Fibroblast of lung (primary cell): Measurements from ENCODE around the gene CTNNBIP1. TPM values are rescaled to one million over a fixed set of nuclear protein-coding genes. Genes with fewer than 3 reads are reported as not detected.
A peak's percentile ranks its signal among the peaks of the same experiment; 100 is the strongest.

Experiments used
- DNase-seq, 2 donors: peaks; one replicate each; pipeline versions ENCODE4 v3.0.0 to v3.0.0-alpha.2; 2010; ENCODE audit warnings: low read depth in 2 of 2
- H2AFZ ChIP-seq: 2 replicates; pipeline ENCODE4 v1.5.1; 2012; ENCODE audit warnings: low read length, control low read depth, inconsistent platforms
- H3K27ac ChIP-seq: 2 replicates; pipeline ENCODE4 v1.5.1; 2011; ENCODE audit warnings: low read length, control low read depth; ENCODE audit not compliant: insufficient read depth
- H3K27me3 ChIP-seq: 2 replicates; pipeline ENCODE4 v1.5.1; 2011; ENCODE audit warnings: mild to moderate bottlenecking, low read length; ENCODE audit not compliant: control insufficient read depth, insufficient read depth
- H3K36me3 ChIP-seq: 2 replicates; pipeline ENCODE4 v1.5.1; 2011; ENCODE audit warnings: low read length; ENCODE audit not compliant: control insufficient read depth, insufficient read depth
- H3K4me1 ChIP-seq: 2 replicates; pipeline ENCODE4 v1.5.1; 2011; ENCODE audit warnings: low read length; ENCODE audit not compliant: control insufficient read depth, insufficient read depth; ENCODE audit errors: extremely low read depth
- H3K4me2 ChIP-seq: 2 replicates; pipeline ENCODE4 v1.5.1; 2011; ENCODE audit warnings: low read length, control low read depth; ENCODE audit not compliant: insufficient read depth; ENCODE audit errors: extremely low read depth
- H3K4me3 ChIP-seq, 4 experiments: fragments of 200-600 bp in 1 of 4; sonication (generic) in 1 of 4; replicated peaks in 1 of 4; 2 replicates each; pipeline ENCODE4 v1.5.1; 2011 to 2016; ENCODE audit warnings: low read length in 4 of 4, low read depth in 3 of 4, mild to moderate bottlenecking in 3 of 4, control low read depth in 2 of 4, inconsistent platforms in 1 of 4, mixed read lengths in 1 of 4; ENCODE audit not compliant: insufficient read depth in 1 of 4; ENCODE audit errors: control extremely low read depth in 1 of 4
- H3K79me2 ChIP-seq: 2 replicates; pipeline ENCODE4 v1.5.1; 2012; ENCODE audit warnings: mild to moderate bottlenecking, low read length, inconsistent platforms; ENCODE audit not compliant: control insufficient read depth, insufficient read depth
- H3K9ac ChIP-seq: 2 replicates; pipeline ENCODE4 v1.5.1; 2011; ENCODE audit warnings: mild to moderate bottlenecking, low read length, control low read depth; ENCODE audit not compliant: insufficient read depth
- H3K9me3 ChIP-seq: 2 replicates; pipeline ENCODE4 v1.5.1; 2012; ENCODE audit warnings: low read depth, low read length; ENCODE audit not compliant: control insufficient read depth, insufficient read depth
- H4K20me1 ChIP-seq: 2 replicates; pipeline ENCODE4 v1.5.1; 2011; ENCODE audit warnings: low read length; ENCODE audit not compliant: control insufficient read depth, insufficient read depth; ENCODE audit errors: extremely low read depth
- EZH2 ChIP-seq: IDR thresholded peaks from 2 replicates; pipeline ENCODE4 v1.5.1; 2012; ENCODE audit warnings: low read length, control low read depth, mild to moderate bottlenecking; ENCODE audit errors: missing control alignments
- polyA plus RNA-seq, 2 donors: library from polyadenylated mRNA; depleted of rRNA in 1 of 2; stranded (reverse) in 1 of 2; unstranded in 1 of 2; fragments of >200 nt; gene quantifications; 2 replicates each; pipeline ENCODE4 v1.2.1, GENCODE V29; 2011 to 2012; ENCODE audit warnings: missing spikeins in 1 of 2
- total RNA-seq: library from RNA; depleted of rRNA; stranded (reverse); fragments of >200 nt; gene quantifications from 2 replicates; pipeline ENCODE4 v1.2.1, GENCODE V29; 2014
- TF ChIP-seq, protein P1 (sequence below), 2 donors: IDR thresholded peaks in 1 of 2; conservative IDR thresholded peaks in 1 of 2; 1 replicate in 1 of 2; 2 replicates in 1 of 2; pipeline ENCODE4 v1.5.1; 2011 to 2012; ENCODE audit warnings: low read length in 2 of 2, control low read depth in 1 of 2, inconsistent platforms in 1 of 2, low read depth in 1 of 2, mild to moderate bottlenecking in 1 of 2

Gene CTNNBIP1
- total and polyA plus RNA-seq, 2 donors (not counting 1 experiment from before 2014, with no cell fraction given): 16.5 to 19.0 TPM

DNA sequence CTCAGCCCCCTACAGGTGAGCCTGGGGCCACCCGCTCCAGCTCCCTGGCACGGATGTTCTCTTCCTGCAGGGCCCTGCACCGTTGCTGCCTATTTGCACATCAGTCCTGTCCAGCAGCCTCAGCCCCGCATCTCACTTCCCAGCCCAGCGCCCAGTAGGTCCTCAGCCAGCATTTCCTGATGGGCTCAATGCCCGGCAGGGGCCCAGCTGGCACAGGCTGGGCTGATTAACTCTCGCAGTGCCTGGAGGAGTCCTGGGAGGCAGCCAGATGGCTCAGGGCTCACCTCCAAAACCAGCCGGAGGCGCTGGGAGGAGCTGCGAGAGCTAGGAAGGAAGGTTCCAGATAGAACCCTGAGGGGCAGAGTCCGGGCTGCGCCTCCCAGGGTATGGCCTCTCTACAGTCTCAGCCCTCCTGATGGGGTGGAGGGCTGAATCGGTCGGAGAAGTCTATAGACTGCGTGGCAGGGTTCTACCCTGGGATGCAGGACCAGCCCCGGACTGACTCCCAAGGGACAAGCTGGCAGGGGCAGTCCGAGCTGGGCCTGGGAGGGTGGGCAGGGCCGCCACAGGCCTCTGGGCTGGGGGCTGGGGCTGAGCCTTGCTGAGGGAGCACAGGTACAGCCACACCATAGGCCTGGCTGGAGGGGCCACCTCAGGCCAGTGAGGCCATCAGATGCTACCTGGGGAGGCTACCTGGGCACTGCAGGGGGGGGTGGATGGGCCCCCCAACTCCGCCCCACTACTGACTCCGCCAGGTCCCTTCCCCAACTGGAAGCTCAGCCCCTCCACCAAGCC, 67.1 kb downstream of the CTNNBIP1 start:
- no peaks in the 10 kb centered on the region for H3K9me3 ChIP-seq
- H3K4me3 ChIP-seq: no peak overlapping the region
- peaks cover 8% of the 10 kb centered on the region for H3K27me3 ChIP-seq
- H3K36me3 ChIP-seq: no peaks in the 10 kb centered on the region
- no peaks in the 10 kb centered on the region for H4K20me1 ChIP-seq
- no peak overlapping the region for H3K4me2 ChIP-seq
- H3K27ac ChIP-seq: no peak overlapping the region
- DNase-seq: peak in 1 of 2 donors; percentile 28
- no peaks in the 10 kb centered on the region for H3K4me1 ChIP-seq
- no peak overlapping the region for H3K9ac ChIP-seq
- no peak overlapping the region for H2AFZ ChIP-seq
- TF ChIP-seq, protein P1, sequence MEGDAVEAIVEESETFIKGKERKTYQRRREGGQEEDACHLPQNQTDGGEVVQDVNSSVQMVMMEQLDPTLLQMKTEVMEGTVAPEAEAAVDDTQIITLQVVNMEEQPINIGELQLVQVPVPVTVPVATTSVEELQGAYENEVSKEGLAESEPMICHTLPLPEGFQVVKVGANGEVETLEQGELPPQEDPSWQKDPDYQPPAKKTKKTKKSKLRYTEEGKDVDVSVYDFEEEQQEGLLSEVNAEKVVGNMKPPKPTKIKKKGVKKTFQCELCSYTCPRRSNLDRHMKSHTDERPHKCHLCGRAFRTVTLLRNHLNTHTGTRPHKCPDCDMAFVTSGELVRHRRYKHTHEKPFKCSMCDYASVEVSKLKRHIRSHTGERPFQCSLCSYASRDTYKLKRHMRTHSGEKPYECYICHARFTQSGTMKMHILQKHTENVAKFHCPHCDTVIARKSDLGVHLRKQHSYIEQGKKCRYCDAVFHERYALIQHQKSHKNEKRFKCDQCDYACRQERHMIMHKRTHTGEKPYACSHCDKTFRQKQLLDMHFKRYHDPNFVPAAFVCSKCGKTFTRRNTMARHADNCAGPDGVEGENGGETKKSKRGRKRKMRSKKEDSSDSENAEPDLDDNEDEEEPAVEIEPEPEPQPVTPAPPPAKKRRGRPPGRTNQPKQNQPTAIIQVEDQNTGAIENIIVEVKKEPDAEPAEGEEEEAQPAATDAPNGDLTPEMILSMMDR (conservative IDR thresholded peaks at IDR 0.05 in 1 of 2, IDR thresholded peaks at IDR 0.05 in 1 of 2; ENCODE audit: low read depth in 1 of 2, low read length in 2 of 2): no peak
- TF ChIP-seq EZH2: no peak
- H3K79me2 ChIP-seq: no peaks in the 10 kb centered on the region

DNA sequence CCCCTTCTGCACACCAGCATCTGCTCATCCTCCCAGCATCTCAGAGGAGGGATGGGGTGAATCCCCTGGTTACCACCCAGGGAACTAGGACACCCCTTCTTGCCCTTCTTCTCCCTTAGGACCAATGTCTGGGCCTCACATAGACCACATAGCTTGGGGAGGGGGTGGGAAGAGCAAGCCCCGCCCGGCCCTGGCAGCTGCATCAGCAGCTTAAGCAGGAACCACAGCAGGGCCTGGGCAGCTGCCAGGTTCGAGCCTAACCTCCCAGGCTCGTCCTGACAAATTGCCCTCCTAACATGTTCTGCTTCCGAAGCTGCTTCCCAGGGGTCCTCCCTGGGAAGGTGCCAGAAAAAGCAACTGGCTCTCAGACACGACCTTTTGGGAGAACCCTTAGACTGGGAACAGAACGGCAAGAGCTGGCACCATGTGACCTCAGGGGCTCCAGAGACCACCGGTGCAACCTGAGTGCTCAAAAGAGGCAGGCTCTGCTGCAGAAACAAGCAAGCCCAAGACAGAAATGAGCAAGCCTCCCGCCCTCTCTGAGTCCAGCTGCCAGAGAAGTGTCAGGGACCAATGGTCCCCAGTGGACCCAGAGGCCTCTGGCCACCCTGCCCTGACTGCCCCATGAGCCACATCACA, 67.9 kb downstream of the CTNNBIP1 start:
- Histone ChIP-seq H3K9ac (no peak overlapping the region), H3K4me2 (no peak overlapping the region), H3K79me2 (no peaks in the 10 kb centered on the region), H2AFZ (no peak overlapping the region), H4K20me1 (no peaks in the 10 kb centered on the region), H3K4me1 (no peaks in the 10 kb centered on the region), H3K27me3 (peaks cover 8% of the 10 kb centered on the region), H3K4me3 (no peak overlapping the region), H3K36me3 (no peaks in the 10 kb centered on the region), H3K27ac (no peak overlapping the region), H3K9me3 (no peaks in the 10 kb centered on the region)
- TF ChIP-seq, protein P1 (conservative IDR thresholded peaks at IDR 0.05 in 1 of 2, IDR thresholded peaks at IDR 0.05 in 1 of 2; ENCODE audit: low read depth in 1 of 2, low read length in 2 of 2): no peak
- no peak for TF ChIP-seq EZH2
- peak in 1 of 2 donors; percentile 50 for DNase-seq

DNA sequence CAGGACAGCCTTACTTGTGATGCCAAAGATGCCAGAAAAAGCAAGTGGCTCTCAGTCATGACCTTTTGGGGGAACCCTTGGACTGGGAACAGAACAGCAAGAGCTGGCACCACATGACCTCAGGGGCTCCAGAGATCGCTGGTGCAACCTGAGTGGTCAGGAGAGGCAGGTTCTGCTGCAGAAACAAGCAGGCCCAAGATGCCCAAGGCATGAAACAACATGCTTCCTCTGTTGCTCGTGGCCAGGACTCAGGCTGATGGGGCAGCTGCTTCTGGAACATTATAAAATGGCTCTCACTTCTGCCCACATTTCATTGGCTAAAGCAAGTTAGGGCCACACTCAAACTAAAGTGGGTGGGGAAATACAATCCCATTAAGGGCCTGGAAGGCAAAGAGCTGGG, 68.6 kb downstream of the CTNNBIP1 start:
- no peaks in the 10 kb centered on the region for H3K79me2 ChIP-seq
- no peak overlapping the region for H3K27ac ChIP-seq
- no peaks in the 10 kb centered on the region for H3K4me1 ChIP-seq
- H3K9me3 ChIP-seq: no peaks in the 10 kb centered on the region
- no peaks in the 10 kb centered on the region for H4K20me1 ChIP-seq
- H2AFZ ChIP-seq: no peak overlapping the region
- H3K9ac ChIP-seq: no peak overlapping the region
- no peak overlapping the region for H3K4me2 ChIP-seq
- no peak overlapping the region for H3K4me3 ChIP-seq
- no peak for DNase-seq
- no peaks in the 10 kb centered on the region for H3K36me3 ChIP-seq
- TF ChIP-seq, protein P1 (conservative IDR thresholded peaks at IDR 0.05 in 1 of 2, IDR thresholded peaks at IDR 0.05 in 1 of 2; ENCODE audit: low read depth in 1 of 2, low read length in 2 of 2): no peak
- no peak for TF ChIP-seq EZH2
- H3K27me3 ChIP-seq: peaks cover 8% of the 10 kb centered on the region
